K562 (cell line): ENCODE measurements around the gene ATP6V0E1. TPM values are rescaled to one million over a fixed set of nuclear protein-coding genes. Genes with fewer than 3 reads are reported as not detected.

Experiments used
- CREBBP ChIP-seq: IDR thresholded peaks from one replicate; pipeline ENCODE4 v1.6.1; 2012; ENCODE audit warnings: low read depth, mild to moderate bottlenecking, control low read depth, inconsistent platforms, low read length
- LARP7 ChIP-seq: fragments of 450-650 bp; IDR thresholded peaks from 2 replicates; pipeline ENCODE4 v1.6.1; 2016
- RBM34 ChIP-seq: fragments of 200-400 bp; formaldehyde crosslinking; IDR thresholded peaks from 2 replicates; pipeline ENCODE4 v1.6.1; 2018; ENCODE audit warnings: low read length, borderline replicate concordance; ENCODE audit not compliant: insufficient read depth
- SLC30A9 ChIP-seq: fragments of 250-450 bp; sonication (Bioruptor Pico); IDR thresholded peaks from 2 replicates; pipeline ENCODE4 v1.8.0; 2022; ENCODE audit warnings: mild to moderate bottlenecking, moderate library complexity
- ZBED1 ChIP-seq: IDR thresholded peaks from 2 replicates; pipeline ENCODE4 v1.6.1; 2014
- ZKSCAN1 ChIP-seq: fragments of 150-350 bp; IDR thresholded peaks from 2 replicates; pipeline ENCODE4 v1.6.1; 2016; ENCODE audit warnings: low read depth, low read length
- ZNF217 ChIP-seq: sonication (generic); formaldehyde crosslinking; IDR thresholded peaks from 2 replicates; pipeline ENCODE4 v1.8.0; 2022; ENCODE audit warnings: mild to moderate bottlenecking, missing genetic modification reagents
- ZNF24 ChIP-seq: fragments of 450-650 bp; IDR thresholded peaks from 2 replicates; pipeline ENCODE4 v1.6.1; 2016
- ZNF644 ChIP-seq: fragments of 200-800 bp; sonication (Bioruptor generic); IDR thresholded peaks from 2 replicates; pipeline ENCODE4 v1.6.1; 2016; ENCODE audit warnings: low read depth, missing genetic modification characterization, missing compliant biosample characterization
- ZNF707 ChIP-seq: fragments of 250-450 bp; sonication (Bioruptor Pico); conservative IDR thresholded peaks from 2 replicates; pipeline ENCODE4 v1.8.0; 2022; ENCODE audit warnings: inconsistent platforms, mild to moderate bottlenecking, moderate library complexity
- polyA plus RNA-seq, 8 experiments: library from polyadenylated mRNA; depleted of rRNA in 4 of 8; stranded (reverse) in 5 of 8; unstranded in 3 of 8; fragments of >200 nt; fragmentation: Nextera tagmentation in 2 of 8; fragmentation: Illumina TruSeq in 1 of 8; extraction: Ambion mirVana in 2 of 8; extraction: Trizol in 1 of 8; gene quantifications; 2 replicates each; pipeline versions ENCODE4 v1.2.1 to v1.2.3, GENCODE V29; 2011 to 2014; ENCODE audit warnings: inconsistent platforms in 1 of 8, missing spikeins in 1 of 8
- total RNA-seq, 7 experiments: library from RNA; depleted of rRNA in 6 of 7; stranded (reverse); fragments of >200 nt in 6 of 7; fragmentation: Illumina TruSeq in 2 of 7; extraction: Trizol in 2 of 7; gene quantifications; 2 replicates each; pipeline versions ENCODE4 v1.2.1 to v1.2.3, GENCODE V29; 2011 to 2021; ENCODE audit warnings: low replicate concordance in 1 of 7
- TF ChIP-seq, protein P1 (sequence below): fragments of 250-450 bp; sonication (Bioruptor Pico); IDR thresholded peaks from 2 replicates; pipeline ENCODE4 v1.8.0; 2021; ENCODE audit warnings: moderate library complexity, mild to moderate bottlenecking, inconsistent platforms
- TF ChIP-seq, protein P2 (sequence below): fragments of 450-650 bp; IDR thresholded peaks from 2 replicates; pipeline ENCODE4 v1.7.1; 2018; ENCODE audit warnings: mild to moderate bottlenecking, low read depth; ENCODE audit not compliant: partially characterized antibody
- TF ChIP-seq, protein P3 (sequence below), 2 experiments: fragments of 450-650 bp; IDR thresholded peaks; 2 replicates each; pipeline ENCODE4 v1.6.1; 2016; ENCODE audit warnings: mild to moderate bottlenecking in 2 of 2, borderline replicate concordance in 1 of 2, low read depth in 1 of 2, moderate library complexity in 1 of 2

The ATP6V0E1 gene
- total and polyA plus RNA-seq, 9 of the 15 experiments (the other 6 are each of a cell fraction or from before 2014, with no cell fraction given), result 63.8 to 395 (median 112) TPM

DNA sequence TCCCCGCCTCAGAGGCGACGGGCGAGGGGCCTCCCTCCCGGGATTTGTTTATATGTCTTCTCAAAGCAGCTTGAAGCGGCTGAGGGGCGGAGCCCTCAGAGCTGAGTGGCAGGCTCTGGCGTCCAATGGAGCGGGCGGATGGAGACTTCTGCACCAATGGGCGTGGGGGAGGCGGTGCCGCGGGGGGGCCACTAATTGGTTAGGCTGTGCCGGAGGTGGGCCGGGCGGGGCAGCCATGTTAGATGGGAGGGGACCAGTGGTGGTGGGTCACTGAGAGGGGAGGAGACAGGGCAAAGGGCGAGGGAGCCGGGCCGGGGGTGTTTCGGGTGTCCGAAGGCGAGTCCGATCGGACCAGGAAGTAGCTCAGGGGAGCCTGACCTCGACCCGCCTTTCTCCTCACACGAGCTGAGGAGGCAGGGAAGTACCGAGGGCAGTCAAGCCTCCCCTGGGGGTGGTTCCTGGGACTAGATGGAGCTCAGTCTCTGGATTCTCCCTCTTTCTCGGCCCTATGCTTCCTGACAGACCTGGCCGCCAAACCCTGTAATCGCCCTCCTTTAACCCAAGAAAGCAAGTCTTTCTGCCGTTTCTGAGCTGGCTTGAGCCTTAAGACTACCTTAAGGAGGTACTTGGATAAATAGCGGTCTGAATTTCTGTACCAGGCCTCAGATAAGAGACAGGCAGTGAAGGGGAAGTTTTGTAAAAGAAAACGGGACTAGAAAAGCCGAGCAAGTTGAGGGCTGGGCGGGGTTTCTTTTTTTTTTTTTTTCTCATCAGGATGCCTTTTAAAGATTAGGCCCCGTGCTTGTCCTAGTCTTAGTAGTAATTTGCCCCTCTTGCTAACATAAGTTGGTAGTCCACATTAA, 73.7 kb downstream of the ATP6V0E1 start (continued):
- TF ChIP-seq SLC30A9 (CRISPR knock-in tag), result no peak
- TF ChIP-seq CREBBP, result no peak
- no peak for TF ChIP-seq ZNF644 (tag)
- no peak for TF ChIP-seq ZNF24
- no peak for TF ChIP-seq RBM34
- TF ChIP-seq, protein P1, sequence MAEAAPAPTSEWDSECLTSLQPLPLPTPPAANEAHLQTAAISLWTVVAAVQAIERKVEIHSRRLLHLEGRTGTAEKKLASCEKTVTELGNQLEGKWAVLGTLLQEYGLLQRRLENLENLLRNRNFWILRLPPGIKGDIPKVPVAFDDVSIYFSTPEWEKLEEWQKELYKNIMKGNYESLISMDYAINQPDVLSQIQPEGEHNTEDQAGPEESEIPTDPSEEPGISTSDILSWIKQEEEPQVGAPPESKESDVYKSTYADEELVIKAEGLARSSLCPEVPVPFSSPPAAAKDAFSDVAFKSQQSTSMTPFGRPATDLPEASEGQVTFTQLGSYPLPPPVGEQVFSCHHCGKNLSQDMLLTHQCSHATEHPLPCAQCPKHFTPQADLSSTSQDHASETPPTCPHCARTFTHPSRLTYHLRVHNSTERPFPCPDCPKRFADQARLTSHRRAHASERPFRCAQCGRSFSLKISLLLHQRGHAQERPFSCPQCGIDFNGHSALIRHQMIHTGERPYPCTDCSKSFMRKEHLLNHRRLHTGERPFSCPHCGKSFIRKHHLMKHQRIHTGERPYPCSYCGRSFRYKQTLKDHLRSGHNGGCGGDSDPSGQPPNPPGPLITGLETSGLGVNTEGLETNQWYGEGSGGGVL, result no peak
- TF ChIP-seq ZBED1, result no peak
- TF ChIP-seq, protein P2, sequence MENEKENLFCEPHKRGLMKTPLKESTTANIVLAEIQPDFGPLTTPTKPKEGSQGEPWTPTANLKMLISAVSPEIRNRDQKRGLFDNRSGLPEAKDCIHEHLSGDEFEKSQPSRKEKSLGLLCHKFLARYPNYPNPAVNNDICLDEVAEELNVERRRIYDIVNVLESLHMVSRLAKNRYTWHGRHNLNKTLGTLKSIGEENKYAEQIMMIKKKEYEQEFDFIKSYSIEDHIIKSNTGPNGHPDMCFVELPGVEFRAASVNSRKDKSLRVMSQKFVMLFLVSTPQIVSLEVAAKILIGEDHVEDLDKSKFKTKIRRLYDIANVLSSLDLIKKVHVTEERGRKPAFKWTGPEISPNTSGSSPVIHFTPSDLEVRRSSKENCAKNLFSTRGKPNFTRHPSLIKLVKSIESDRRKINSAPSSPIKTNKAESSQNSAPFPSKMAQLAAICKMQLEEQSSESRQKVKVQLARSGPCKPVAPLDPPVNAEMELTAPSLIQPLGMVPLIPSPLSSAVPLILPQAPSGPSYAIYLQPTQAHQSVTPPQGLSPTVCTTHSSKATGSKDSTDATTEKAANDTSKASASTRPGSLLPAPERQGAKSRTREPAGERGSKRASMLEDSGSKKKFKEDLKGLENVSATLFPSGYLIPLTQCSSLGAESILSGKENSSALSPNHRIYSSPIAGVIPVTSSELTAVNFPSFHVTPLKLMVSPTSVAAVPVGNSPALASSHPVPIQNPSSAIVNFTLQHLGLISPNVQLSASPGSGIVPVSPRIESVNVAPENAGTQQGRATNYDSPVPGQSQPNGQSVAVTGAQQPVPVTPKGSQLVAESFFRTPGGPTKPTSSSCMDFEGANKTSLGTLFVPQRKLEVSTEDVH, result no peak
- TF ChIP-seq LARP7, result no peak
- TF ChIP-seq, protein P3, sequence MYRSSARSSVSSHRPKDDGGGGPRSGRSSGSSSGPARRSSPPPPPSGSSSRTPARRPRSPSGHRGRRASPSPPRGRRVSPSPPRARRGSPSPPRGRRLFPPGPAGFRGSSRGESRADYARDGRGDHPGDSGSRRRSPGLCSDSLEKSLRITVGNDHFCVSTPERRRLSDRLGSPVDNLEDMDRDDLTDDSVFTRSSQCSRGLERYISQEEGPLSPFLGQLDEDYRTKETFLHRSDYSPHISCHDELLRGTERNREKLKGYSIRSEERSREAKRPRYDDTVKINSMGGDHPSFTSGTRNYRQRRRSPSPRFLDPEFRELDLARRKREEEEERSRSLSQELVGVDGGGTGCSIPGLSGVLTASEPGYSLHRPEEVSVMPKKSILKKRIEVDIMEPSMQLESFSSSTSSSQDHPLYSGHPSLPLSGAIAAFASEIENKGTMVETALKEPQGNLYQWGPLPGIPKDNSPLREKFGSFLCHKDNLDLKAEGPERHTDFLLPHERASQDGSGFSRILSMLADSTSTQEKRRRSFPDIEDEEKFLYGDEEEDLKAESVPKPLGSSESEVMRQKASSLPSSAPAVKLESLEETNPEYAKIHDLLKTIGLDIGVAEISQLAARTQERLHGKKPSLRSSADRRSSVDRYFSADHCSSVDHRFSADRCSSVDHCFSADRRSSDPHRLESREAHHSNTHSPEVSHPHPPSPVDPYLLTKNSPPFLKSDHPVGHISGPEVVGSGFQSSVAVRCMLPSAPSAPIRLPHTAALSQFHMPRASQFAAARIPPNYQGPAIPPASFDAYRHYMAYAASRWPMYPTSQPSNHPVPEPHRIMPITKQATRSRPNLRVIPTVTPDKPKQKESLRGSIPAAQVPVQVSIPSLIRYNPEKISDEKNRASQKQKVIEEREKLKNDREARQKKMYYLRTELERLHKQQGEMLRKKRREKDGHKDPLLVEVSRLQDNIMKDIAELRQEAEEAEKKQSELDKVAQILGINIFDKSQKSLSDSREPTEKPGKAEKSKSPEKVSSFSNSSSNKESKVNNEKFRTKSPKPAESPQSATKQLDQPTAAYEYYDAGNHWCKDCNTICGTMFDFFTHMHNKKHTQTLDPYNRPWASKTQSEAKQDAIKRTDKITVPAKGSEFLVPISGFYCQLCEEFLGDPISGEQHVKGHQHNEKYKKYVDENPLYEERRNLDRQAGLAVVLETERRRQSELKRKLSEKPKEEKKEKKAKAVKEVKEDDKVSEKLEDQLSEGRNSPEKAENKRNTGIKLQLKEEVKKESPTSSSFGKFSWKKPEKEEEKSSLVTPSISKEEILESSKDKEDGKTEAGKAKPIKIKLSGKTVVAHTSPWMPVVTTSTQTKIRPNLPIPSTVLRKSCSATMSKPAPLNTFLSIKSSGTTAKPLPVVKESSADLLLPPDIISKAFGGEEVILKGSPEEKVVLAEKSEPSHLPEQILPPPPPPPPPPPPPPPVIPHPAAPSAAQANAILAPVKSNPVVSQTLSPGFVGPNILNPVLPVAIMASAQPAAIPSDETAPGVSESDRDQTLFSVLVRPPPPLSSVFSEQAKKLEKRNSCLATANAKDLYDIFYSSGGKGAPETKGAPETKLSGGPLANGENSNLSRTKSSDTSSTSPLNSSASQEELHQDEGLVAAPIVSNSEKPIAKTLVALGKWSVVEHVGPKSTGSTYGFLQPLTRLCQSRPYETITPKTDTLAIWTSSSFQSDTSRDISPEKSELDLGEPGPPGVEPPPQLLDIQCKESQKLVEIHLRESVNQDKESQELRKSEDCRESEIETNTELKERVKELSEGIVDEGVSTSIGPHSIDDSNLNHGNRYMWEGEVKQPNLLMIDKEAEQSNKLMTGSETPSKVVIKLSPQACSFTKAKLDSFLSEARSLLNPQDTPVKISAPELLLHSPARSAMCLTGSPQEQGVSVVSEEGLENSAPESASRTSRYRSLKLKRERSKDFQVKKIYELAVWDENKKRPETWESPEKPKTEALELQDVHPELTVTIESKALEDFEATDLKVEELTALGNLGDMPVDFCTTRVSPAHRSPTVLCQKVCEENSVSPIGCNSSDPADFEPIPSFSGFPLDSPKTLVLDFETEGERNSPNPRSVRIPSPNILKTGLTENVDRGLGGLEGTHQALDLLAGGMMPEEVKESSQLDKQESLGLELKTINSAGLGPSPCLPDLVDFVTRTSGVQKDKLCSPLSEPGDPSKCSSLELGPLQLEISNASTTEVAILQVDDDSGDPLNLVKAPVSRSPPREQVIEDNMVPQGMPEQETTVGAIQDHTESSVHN (IDR thresholded peaks at IDR 0.05; ENCODE audit: borderline replicate concordance in 1 of 2, low read depth in 1 of 2), result peak in 1 of 2 experiments; percentile 48; a peak in 1 of 4 replicates
- no peak for TF ChIP-seq ZNF217
- TF ChIP-seq ZKSCAN1, result peak; percentile 43; the same call in 1 of the 2 replicates
- no peak for TF ChIP-seq ZNF707 (CRISPR knock-in tag)
